ENCODE results near the gene TXLNB.
"Not testable (repeated sequence)": the region's sequence is repeated elsewhere in the genome, so short reads cannot be mapped to it uniquely, and the experiment has no call there.

The TXLNB gene

DNA sequence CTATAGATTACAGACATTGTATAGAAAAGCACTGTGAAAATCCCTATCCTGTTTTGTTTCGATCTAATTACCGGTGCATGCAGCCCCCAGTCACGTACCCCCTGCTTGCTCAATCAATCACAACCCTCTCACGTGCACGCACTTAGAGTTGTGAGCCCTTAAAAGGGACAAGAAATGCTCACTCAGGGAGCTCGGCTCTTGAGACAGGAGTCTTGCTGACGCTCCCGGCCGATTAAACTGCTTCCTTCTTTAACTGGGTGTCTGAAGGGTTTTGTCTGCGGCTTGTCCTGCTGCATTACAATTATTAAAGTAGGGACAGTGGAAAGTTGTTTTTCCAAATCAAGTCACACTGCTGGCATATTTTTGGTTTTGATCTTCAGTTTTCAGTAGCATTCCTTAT lies 2.6 kb downstream of the TXLNB start:
- no peak for DNase-seq (ENCODE audit: low read depth)
- TF ChIP-seq, protein P1, sequence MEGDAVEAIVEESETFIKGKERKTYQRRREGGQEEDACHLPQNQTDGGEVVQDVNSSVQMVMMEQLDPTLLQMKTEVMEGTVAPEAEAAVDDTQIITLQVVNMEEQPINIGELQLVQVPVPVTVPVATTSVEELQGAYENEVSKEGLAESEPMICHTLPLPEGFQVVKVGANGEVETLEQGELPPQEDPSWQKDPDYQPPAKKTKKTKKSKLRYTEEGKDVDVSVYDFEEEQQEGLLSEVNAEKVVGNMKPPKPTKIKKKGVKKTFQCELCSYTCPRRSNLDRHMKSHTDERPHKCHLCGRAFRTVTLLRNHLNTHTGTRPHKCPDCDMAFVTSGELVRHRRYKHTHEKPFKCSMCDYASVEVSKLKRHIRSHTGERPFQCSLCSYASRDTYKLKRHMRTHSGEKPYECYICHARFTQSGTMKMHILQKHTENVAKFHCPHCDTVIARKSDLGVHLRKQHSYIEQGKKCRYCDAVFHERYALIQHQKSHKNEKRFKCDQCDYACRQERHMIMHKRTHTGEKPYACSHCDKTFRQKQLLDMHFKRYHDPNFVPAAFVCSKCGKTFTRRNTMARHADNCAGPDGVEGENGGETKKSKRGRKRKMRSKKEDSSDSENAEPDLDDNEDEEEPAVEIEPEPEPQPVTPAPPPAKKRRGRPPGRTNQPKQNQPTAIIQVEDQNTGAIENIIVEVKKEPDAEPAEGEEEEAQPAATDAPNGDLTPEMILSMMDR (IDR thresholded peaks at IDR 0.05; ENCODE audit: control insufficient read depth, insufficient read depth, low read depth, low read length, missing control alignments) = no peak
- no peak overlapping the region for H3K4me3 ChIP-seq (ENCODE audit: control insufficient read depth, low read depth, low read length)

DNA sequence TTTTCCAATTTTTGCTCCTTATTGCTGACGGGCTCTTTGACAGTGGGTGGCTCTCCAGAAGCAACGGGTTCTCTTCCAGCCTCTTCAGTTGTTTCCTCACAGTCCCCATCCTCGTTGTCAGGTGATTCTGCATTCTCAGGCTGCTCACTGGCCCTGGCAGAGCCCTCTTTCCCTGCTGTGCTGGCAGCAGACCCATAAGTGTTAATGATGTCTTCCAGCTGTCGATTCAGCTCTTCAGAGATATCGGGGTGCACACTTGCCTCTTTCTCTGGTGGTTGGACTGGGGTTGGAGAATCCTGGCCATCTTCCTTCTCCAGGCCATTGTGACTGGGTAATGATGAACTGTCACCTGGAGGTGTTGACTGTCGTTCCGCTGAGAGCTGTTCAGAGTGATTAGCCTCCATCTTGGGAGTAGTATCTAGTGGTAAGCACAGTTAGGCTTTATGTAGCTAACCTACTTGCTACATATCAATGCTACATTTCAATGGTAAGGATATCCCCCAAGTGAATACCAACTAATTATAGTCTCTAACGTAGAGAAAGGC lies 3.2 kb downstream of the TXLNB start:
- DNase-seq (ENCODE audit: low read depth) = no peak
- TF ChIP-seq, protein P1 (IDR thresholded peaks at IDR 0.05; ENCODE audit: control insufficient read depth, insufficient read depth, low read depth, low read length, missing control alignments) = no peak
- H3K4me3 ChIP-seq (ENCODE audit: control insufficient read depth, low read depth, low read length) = no peak overlapping the region

DNA sequence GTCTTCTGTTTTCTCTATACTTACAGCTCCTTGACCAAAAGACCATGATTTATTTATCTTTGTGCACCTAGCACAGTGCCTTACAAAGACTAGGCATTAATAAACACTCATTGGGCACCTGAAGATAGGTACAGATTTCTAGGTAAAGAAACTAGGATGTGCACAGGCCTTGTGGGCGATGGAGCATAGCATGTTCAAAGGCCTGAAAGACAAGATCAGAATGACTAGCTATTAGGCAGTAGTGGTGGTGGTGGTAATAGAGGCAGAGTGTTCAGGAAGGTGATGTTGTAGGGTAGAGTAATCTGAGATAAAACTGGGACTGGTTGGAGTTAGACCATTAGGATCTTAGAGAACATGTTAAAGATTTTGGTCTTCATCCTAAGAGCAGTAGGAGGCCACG lies 3.9 kb downstream of the TXLNB start:
- TF ChIP-seq, protein P1 (IDR thresholded peaks at IDR 0.05; ENCODE audit: control insufficient read depth, insufficient read depth, low read depth, low read length, missing control alignments) = no peak
- no peak for DNase-seq (ENCODE audit: low read depth)
- H3K4me3 ChIP-seq (ENCODE audit: control insufficient read depth, low read depth, low read length) = no peak overlapping the region

DNA sequence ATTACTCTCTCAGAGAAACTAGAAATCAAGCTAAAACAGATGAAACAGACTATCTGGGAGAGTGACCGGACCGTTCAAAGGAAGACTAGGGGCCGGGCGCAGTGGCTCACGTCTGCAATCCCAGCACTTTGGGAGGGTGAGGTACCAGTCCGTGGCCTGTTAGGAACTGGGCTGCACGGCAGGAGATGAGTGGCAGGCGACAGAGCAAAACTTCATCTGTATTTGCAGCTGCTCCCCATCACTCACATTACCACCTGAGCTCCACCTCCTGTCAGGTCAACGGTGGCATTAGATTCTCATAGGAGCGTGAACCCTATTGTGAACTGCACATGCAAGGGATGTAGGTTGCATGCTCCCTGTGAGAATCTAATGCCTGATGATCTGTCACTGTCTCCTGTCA lies 5.4 kb downstream of the TXLNB start:
- DNase-seq (ENCODE audit: low read depth); H3K4me3 ChIP-seq (ENCODE audit: control insufficient read depth, low read depth, low read length): not testable (repeated sequence)

DNA sequence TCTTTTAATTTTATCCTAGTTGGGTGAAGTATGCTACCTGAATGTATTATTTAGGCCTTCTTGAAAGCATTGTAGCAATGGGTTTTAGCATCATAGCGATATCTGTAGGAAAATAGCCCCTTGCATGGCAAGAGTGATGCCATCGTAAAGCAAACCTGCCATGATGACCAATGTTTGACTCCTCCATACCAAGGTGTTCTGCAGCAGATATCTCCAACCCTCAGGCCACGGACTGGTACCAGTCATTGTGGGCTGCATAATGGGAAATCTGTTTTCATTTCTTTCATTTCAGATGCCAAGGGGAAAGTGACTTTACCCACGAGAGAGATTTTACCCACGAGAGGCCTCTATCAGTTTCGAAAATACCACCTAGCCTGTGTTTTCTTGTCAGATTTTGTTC lies 6.2 kb downstream of the TXLNB start:
- DNase-seq (ENCODE audit: low read depth) = no peak
- TF ChIP-seq, protein P1 (IDR thresholded peaks at IDR 0.05; ENCODE audit: control insufficient read depth, insufficient read depth, low read depth, low read length, missing control alignments) = no peak
- no peak overlapping the region for H3K4me3 ChIP-seq (ENCODE audit: control insufficient read depth, low read depth, low read length)

DNA sequence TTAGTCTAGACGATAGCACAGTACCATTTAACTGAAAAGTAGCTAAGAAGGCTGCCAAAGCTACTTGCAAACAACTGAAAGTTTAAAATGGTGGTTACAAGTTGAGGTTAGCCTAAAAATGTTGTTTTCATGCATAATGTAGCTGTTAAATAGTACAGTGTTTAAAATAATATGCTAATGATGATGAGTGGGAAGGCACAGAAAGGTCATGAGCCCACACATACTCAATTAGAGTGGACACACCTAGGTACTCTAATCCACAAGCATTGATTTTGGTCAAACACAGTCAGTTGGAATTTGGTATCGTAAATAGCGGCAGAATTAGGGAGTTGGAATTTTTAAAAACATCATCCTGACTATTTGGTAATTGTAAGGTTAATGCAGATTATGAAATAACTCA lies 7.0 kb downstream of the TXLNB start:
- no peak overlapping the region for H3K4me3 ChIP-seq (ENCODE audit: control insufficient read depth, low read depth, low read length)
- TF ChIP-seq, protein P1 (IDR thresholded peaks at IDR 0.05; ENCODE audit: control insufficient read depth, insufficient read depth, low read depth, low read length, missing control alignments) = no peak
- DNase-seq (ENCODE audit: low read depth) = no peak

DNA sequence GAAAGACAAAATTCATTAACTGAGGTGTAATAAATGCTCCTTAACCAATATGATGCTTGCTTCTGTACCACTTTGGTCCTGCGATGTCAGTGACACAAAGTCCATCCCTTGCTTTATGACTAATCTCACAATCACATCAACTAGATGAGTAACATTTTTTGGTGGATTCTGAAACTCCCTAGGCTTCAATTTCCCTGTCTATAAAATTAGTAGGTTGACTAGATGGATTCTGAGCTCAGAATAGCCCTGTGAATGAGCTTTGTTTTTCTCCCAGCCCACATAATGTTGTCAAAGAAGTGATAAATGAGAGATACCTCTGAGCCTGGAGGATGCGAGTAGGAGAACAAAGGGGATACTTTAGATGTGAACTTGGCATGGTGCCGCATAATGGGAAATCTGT lies 9.1 kb downstream of the TXLNB start:
- DNase-seq (ENCODE audit: low read depth) = no peak
- no peak overlapping the region for H3K4me3 ChIP-seq (ENCODE audit: control insufficient read depth, low read depth, low read length)
- TF ChIP-seq, protein P1 (IDR thresholded peaks at IDR 0.05; ENCODE audit: control insufficient read depth, insufficient read depth, low read depth, low read length, missing control alignments) = no peak
